GM12878 (cell line): Measurements from ENCODE around the gene HVCN1. TPM values are rescaled to one million over a fixed set of nuclear protein-coding genes. Genes with fewer than 3 reads are reported as not detected.

Experiments
- ATAC-seq: fragments of 200-7000 bp; cut with Tn5 transposase; 3 replicates; pipeline ENCODE4 v1.9.1; 2020; ENCODE audit warnings: mild to moderate bottlenecking, moderate library complexity
- BruUV-seq: library from RNA; stranded (reverse); fragments of 400-500 nt; replicated peaks from 2 replicates; lab custom pipeline; 2021; lab: Mats Ljungman, UMichigan
- CTCF ChIA-PET: fragments of 300-600 bp; sonication (Branson Sonifier 250); formaldehyde crosslinking; extraction: SDS; loops from one replicate; lab custom pipeline; 2021; ENCODE audit warnings: inconsistent platforms; lab: Yijun Ruan, JAX
- POLR2A ChIA-PET: fragments of 350-600 bp; formaldehyde crosslinking; extraction: SDS; loops from one replicate; lab custom pipeline; 2021; ENCODE audit warnings: inconsistent platforms; lab: Charles Lee
- RAD21 ChIA-PET: fragments of 300-600 bp; sonication (Branson Sonifier 250); formaldehyde crosslinking; loops from one replicate; lab custom pipeline; 2023; ENCODE audit warnings: antibody characterized with exemption; ENCODE audit not compliant: unreplicated experiment; lab: Charles Lee
- SMC1A ChIA-PET: fragments of 300-600 bp; sonication (Branson Sonifier 250); formaldehyde crosslinking; loops from one replicate; lab custom pipeline; 2023; ENCODE audit not compliant: unreplicated experiment, uncharacterized antibody; lab: Charles Lee
- DNase-seq: peaks from one replicate; pipeline ENCODE4 v3.0.0-alpha.2; 2011; ENCODE audit warnings: low read depth, low spot score
- FAIRE-seq: peaks from 3 replicates; lab custom pipeline; 2011; peaks lifted over from hg19 to GRCh38; lab: Jason Lieb, UNC
- H2AFZ ChIP-seq: 2 replicates; pipeline ENCODE4 v1.6.0; 2011; ENCODE audit warnings: low read depth, low read length, control low read depth; ENCODE audit not compliant: control insufficient read depth
- H3K27ac ChIP-seq: 2 replicates; pipeline ENCODE4 v1.5.1; 2011; ENCODE audit warnings: control low read depth; ENCODE audit not compliant: control insufficient read depth, insufficient read depth
- H3K27me3 ChIP-seq, 2 experiments: replicated peaks in 1 of 2; 2 replicates each; pipeline versions ENCODE4 v1.6.0 to v1.6.1; 2011; ENCODE audit warnings: low read length in 1 of 2; ENCODE audit not compliant: control insufficient read depth in 2 of 2, insufficient read depth in 2 of 2
- H3K36me3 ChIP-seq, 2 experiments: 2 replicates each; pipeline ENCODE4 v1.5.1; 2011; ENCODE audit warnings: low read length in 1 of 2; ENCODE audit not compliant: control insufficient read depth in 2 of 2, insufficient read depth in 2 of 2
- H3K4me1 ChIP-seq: 2 replicates; pipeline ENCODE4 v1.6.1; 2011; ENCODE audit warnings: mild to moderate bottlenecking, low read length, moderate library complexity, mixed read lengths; ENCODE audit not compliant: control insufficient read depth, insufficient read depth
- H3K4me2 ChIP-seq: 2 replicates; pipeline ENCODE4 v1.6.0; 2011; ENCODE audit warnings: control low read depth; ENCODE audit not compliant: control insufficient read depth, insufficient read depth
- H3K4me3 ChIP-seq: fragments of 200-600 bp; sonication (generic); 2 replicates; pipeline ENCODE4 v1.5.1; 2016
- H3K79me2 ChIP-seq: 2 replicates; pipeline ENCODE4 v1.6.0; 2011; ENCODE audit warnings: low read length; ENCODE audit not compliant: control insufficient read depth, insufficient read depth
- H3K9ac ChIP-seq: 2 replicates; pipeline ENCODE4 v1.8.0; 2011; ENCODE audit warnings: low read length, control low read depth, mixed read lengths; ENCODE audit not compliant: control insufficient read depth, insufficient read depth
- H3K9me3 ChIP-seq: replicated peaks from 3 replicates; pipeline ENCODE4 v1.5.1; 2011; ENCODE audit warnings: mild to moderate bottlenecking, low read length; ENCODE audit not compliant: control insufficient read depth, insufficient read depth
- H4K20me1 ChIP-seq: 2 replicates; pipeline ENCODE4 v1.6.0; 2011; ENCODE audit not compliant: control insufficient read depth, insufficient read depth
- ASH2L ChIP-seq: fragments of 300-600, 200-600 bp; sonication (generic); IDR thresholded peaks from 2 replicates; pipeline ENCODE4 v1.6.1; 2017; ENCODE audit warnings: low read depth, mild to moderate bottlenecking, borderline replicate concordance
- CHD2 ChIP-seq: IDR thresholded peaks from 2 replicates; pipeline ENCODE4 v1.6.1; 2011; ENCODE audit warnings: low read depth, low read length, improper control_type of control experiment, borderline replicate concordance
- CREM ChIP-seq: IDR thresholded peaks from 2 replicates; pipeline ENCODE4 v1.6.1; 2014; ENCODE audit warnings: antibody characterized with exemption, low read depth
- DPF2 ChIP-seq: fragments of 450-650 bp; IDR thresholded peaks from 2 replicates; pipeline ENCODE4 v1.6.1; 2017; ENCODE audit warnings: mild to moderate bottlenecking
- HDGF ChIP-seq: fragments of 450-650 bp; IDR thresholded peaks from 2 replicates; pipeline ENCODE4 v1.6.1; 2016; ENCODE audit warnings: antibody characterized with exemption
- IKZF2 ChIP-seq, 2 experiments: fragments of 450-650 bp; IDR thresholded peaks; 2 replicates each; pipeline ENCODE4 v1.6.1; 2017; ENCODE audit warnings: mild to moderate bottlenecking in 2 of 2, moderate library complexity in 2 of 2
- IRF4 ChIP-seq: IDR thresholded peaks from 2 replicates; pipeline ENCODE4 v1.6.1; 2011; ENCODE audit warnings: low read depth, low read length
- KDM1A ChIP-seq: fragments of 200-600 bp; sonication (generic); IDR thresholded peaks from 2 replicates; pipeline ENCODE4 v1.6.1; 2016; ENCODE audit warnings: borderline replicate concordance
- MTA3 ChIP-seq: IDR thresholded peaks from 2 replicates; pipeline ENCODE4 v1.6.1; 2012; ENCODE audit warnings: low read length, inconsistent platforms, borderline replicate concordance
- NR2F1 ChIP-seq: fragments of 450-650 bp; conservative IDR thresholded peaks from 2 replicates; pipeline ENCODE4 v1.6.1; 2017; ENCODE audit warnings: mild to moderate bottlenecking
- RB1 ChIP-seq: fragments of 450-650 bp; formaldehyde crosslinking; IDR thresholded peaks from 2 replicates; pipeline ENCODE4 v1.6.1; 2017; ENCODE audit warnings: mild to moderate bottlenecking, borderline replicate concordance
- TBL1XR1 ChIP-seq: IDR thresholded peaks from 2 replicates; pipeline ENCODE4 v1.6.1; 2012; ENCODE audit warnings: low read depth, low read length, improper control_type of control experiment
- WRNIP1 ChIP-seq: IDR thresholded peaks from 2 replicates; pipeline ENCODE4 v1.6.1; 2011; ENCODE audit warnings: low read depth, low read length, improper control_type of control experiment, borderline replicate concordance
- ZNF24 ChIP-seq: fragments of 450-650 bp; IDR thresholded peaks from 2 replicates; pipeline ENCODE4 v1.6.1; 2017; ENCODE audit warnings: antibody characterized with exemption, mild to moderate bottlenecking
- WGBS: methylation state at CpG from one replicate; pipeline ENCODE4 v1.1.6; 2016; ENCODE audit warnings: low lambda C conversion rate; ENCODE audit not compliant: insufficient replicate concordance, insufficient coverage; ENCODE audit errors: missing lambda C conversion rate; 5-methylcytosine and 5-hydroxymethylcytosine counted together
- in situ Hi-C: fragments of 300-500 bp; cut with MboI; formaldehyde crosslinking; loops from 9 replicates; pipeline ENCODE4 v1.14.3; 2018; ENCODE audit warnings: mixed read lengths
- intact Hi-C: fragments of 100-400 bp; cut with micrococcal nuclease; formaldehyde crosslinking; loops from one replicate; pipeline ENCODE4 v1.14.2; 2022; ENCODE audit not compliant: unreplicated experiment
- polyA plus RNA-seq, 11 experiments: library from polyadenylated mRNA; depleted of rRNA in 4 of 11; unstranded in 6 of 11; stranded (reverse) in 5 of 11; fragments of >200 nt; fragmentation: Nextera tagmentation in 4 of 11; fragmentation: Illumina TruSeq in 1 of 11; extraction: Ambion mirVana in 4 of 11; extraction: Trizol in 1 of 11; gene quantifications; 1 replicate in 1 of 11; 2 replicates in 10 of 11; pipeline versions ENCODE4 v1.2.1 to v1.2.3, GENCODE V29; 2011 to 2016; ENCODE audit warnings: inconsistent platforms in 2 of 11, missing spikeins in 2 of 11, low read depth in 1 of 11
- total RNA-seq, 4 experiments: library from RNA; depleted of rRNA in 3 of 4; stranded (reverse); fragments of >200 nt in 3 of 4; fragmentation: Illumina TruSeq in 1 of 4; extraction: Trizol in 1 of 4; gene quantifications; 2 replicates each; pipeline versions ENCODE4 v1.2.1 to v1.2.3, GENCODE V29; 2013 to 2021
- TF ChIP-seq, protein P1 (sequence below): fragments of 450-650 bp; IDR thresholded peaks from 2 replicates; pipeline ENCODE4 v1.6.1; 2018; ENCODE audit warnings: borderline replicate concordance, mild to moderate bottlenecking; ENCODE audit not compliant: partially characterized antibody
- TF ChIP-seq, protein P2 (sequence below): IDR thresholded peaks from 2 replicates; pipeline ENCODE4 v1.6.1; 2012; ENCODE audit warnings: low read depth, low read length, improper control_type of control experiment
- TF ChIP-seq, protein P3 (sequence below): fragments of 450-650 bp; IDR thresholded peaks from 2 replicates; pipeline ENCODE4 v1.6.1; 2017; ENCODE audit warnings: borderline replicate concordance
- TF ChIP-seq, protein P4 (sequence below): fragments of 450-650 bp; IDR thresholded peaks from 2 replicates; pipeline ENCODE4 v1.6.1; 2017; ENCODE audit warnings: antibody characterized with exemption, mild to moderate bottlenecking, moderate library complexity

HVCN1 gene
- total and polyA plus RNA-seq, 10 of the 15 experiments (the other 5 are each of a cell fraction or from before 2014, with no cell fraction given) = 27.8 to 181 (median 103) TPM

DNA sequence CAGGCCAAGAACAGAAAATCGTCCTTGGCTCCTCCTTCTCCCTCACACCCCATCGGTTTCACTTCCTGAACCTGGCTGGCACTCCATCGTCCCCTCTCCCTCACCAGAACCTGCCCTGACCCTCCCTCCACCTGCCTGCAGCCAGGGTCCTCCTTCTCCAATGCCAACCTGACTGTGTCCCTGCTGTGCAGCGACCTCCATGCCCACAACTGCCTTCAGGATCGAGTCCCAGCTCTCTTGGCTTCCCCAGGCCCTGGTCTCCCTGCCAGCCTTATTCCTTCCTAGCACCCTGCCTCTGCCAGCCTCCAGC lies 19.8 kb downstream of the HVCN1 start:
- ATAC-seq (peak; percentile 76), DNase-seq (no peak), FAIRE-seq (peak; percentile 35)
- peak overlapping the region; percentile 99 for H3K4me2 ChIP-seq
- H2AFZ ChIP-seq = peak overlapping the region; percentile 18
- H3K79me2 ChIP-seq = peaks cover 56% of the 10 kb centered on the region
- ChIA-PET POLR2A (interaction anchor here (0.6 to 9.2 kb wide), 15 partner anchors 8 to 135 kb away, joined by 3 to 80 read pairs (median 7); partner anchors contain the start of genes HVCN1 and TCTN1), CTCF (interaction anchor here (1.0 to 4.6 kb wide), 10 partner anchors 10 to 59 kb away, joined by 3 to 24 read pairs (median 6); no protein-coding TSS in a partner anchor), RAD21 (interaction anchor here (0.8 to 5.3 kb wide), 14 partner anchors 9 to 219 kb away, joined by 3 to 43 read pairs (median 8); partner anchors contain the start of genes ARPC3 and TCTN1), SMC1A (interaction anchor here (1.1 to 6.3 kb wide), 10 partner anchors 11 to 590 kb away, joined by 3 to 80 read pairs (median 12); no protein-coding TSS in a partner anchor)
- peak overlapping the region; percentile 82 for H3K4me3 ChIP-seq
- H3K27me3 ChIP-seq = no peaks in the 10 kb centered on the region
- peak overlapping the region; percentile 99 for H3K27ac ChIP-seq
- BruUV-seq = no TSS peak
- H4K20me1 ChIP-seq = no peaks in the 10 kb centered on the region
- in situ Hi-C loops = no loop called here
- peak overlapping the region; percentile 77 for H3K9ac ChIP-seq
- intact Hi-C loops = loop anchor here (2.0 kb wide), 1 partner anchor 50 kb away; no protein-coding TSS in a partner anchor
- peaks cover 65% of the 10 kb centered on the region for H3K4me1 ChIP-seq
- H3K9me3 ChIP-seq = peaks cover 10% of the 10 kb centered on the region; the same call in 2 of the 3 replicates
- H3K36me3 ChIP-seq = peaks cover 9 to 17% of the 10 kb centered on the region in 2 experiments
- 0% methylated on average over 5 of the region's 5 CpGs for WGBS
- TF ChIP-seq ZNF24 = no peak
- TF ChIP-seq, protein P1, sequence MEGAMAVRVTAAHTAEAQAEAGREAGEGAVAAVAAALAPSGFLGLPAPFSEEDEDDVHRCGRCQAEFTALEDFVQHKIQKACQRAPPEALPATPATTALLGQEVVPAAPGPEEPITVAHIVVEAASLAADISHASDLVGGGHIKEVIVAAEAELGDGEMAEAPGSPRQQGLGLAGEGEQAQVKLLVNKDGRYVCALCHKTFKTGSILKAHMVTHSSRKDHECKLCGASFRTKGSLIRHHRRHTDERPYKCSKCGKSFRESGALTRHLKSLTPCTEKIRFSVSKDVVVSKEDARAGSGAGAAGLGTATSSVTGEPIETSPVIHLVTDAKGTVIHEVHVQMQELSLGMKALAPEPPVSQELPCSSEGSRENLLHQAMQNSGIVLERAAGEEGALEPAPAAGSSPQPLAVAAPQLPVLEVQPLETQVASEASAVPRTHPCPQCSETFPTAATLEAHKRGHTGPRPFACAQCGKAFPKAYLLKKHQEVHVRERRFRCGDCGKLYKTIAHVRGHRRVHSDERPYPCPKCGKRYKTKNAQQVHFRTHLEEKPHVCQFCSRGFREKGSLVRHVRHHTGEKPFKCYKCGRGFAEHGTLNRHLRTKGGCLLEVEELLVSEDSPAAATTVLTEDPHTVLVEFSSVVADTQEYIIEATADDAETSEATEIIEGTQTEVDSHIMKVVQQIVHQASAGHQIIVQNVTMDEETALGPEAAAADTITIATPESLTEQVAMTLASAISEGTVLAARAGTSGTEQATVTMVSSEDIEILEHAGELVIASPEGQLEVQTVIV = no peak
- TF ChIP-seq IRF4 = peak; percentile 64; the same call in 1 of the 2 replicates
- TF ChIP-seq ASH2L = no peak
- TF ChIP-seq MTA3 = no peak
- no peak; the same call in none of the 2 replicates for TF ChIP-seq NR2F1
- TF ChIP-seq KDM1A = no peak
- 0 out of 2 replicates have a peak, but pooled peaks have one; percentile 19 for TF ChIP-seq RB1
- TF ChIP-seq, protein P2, sequence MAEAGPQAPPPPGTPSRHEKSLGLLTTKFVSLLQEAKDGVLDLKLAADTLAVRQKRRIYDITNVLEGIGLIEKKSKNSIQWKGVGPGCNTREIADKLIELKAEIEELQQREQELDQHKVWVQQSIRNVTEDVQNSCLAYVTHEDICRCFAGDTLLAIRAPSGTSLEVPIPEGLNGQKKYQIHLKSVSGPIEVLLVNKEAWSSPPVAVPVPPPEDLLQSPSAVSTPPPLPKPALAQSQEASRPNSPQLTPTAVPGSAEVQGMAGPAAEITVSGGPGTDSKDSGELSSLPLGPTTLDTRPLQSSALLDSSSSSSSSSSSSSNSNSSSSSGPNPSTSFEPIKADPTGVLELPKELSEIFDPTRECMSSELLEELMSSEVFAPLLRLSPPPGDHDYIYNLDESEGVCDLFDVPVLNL = no peak
- no peak for TF ChIP-seq CHD2
- peak; percentile 98 for TF ChIP-seq HDGF
- TF ChIP-seq IKZF2 (IDR thresholded peaks at IDR 0.05) = peak; percentile 69 to 74
- TF ChIP-seq TBL1XR1 = no peak
- TF ChIP-seq CREM = no peak
- no peak for TF ChIP-seq WRNIP1
- TF ChIP-seq, protein P3, sequence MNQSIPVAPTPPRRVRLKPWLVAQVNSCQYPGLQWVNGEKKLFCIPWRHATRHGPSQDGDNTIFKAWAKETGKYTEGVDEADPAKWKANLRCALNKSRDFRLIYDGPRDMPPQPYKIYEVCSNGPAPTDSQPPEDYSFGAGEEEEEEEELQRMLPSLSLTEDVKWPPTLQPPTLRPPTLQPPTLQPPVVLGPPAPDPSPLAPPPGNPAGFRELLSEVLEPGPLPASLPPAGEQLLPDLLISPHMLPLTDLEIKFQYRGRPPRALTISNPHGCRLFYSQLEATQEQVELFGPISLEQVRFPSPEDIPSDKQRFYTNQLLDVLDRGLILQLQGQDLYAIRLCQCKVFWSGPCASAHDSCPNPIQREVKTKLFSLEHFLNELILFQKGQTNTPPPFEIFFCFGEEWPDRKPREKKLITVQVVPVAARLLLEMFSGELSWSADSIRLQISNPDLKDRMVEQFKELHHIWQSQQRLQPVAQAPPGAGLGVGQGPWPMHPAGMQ = no peak
- TF ChIP-seq, protein P4, sequence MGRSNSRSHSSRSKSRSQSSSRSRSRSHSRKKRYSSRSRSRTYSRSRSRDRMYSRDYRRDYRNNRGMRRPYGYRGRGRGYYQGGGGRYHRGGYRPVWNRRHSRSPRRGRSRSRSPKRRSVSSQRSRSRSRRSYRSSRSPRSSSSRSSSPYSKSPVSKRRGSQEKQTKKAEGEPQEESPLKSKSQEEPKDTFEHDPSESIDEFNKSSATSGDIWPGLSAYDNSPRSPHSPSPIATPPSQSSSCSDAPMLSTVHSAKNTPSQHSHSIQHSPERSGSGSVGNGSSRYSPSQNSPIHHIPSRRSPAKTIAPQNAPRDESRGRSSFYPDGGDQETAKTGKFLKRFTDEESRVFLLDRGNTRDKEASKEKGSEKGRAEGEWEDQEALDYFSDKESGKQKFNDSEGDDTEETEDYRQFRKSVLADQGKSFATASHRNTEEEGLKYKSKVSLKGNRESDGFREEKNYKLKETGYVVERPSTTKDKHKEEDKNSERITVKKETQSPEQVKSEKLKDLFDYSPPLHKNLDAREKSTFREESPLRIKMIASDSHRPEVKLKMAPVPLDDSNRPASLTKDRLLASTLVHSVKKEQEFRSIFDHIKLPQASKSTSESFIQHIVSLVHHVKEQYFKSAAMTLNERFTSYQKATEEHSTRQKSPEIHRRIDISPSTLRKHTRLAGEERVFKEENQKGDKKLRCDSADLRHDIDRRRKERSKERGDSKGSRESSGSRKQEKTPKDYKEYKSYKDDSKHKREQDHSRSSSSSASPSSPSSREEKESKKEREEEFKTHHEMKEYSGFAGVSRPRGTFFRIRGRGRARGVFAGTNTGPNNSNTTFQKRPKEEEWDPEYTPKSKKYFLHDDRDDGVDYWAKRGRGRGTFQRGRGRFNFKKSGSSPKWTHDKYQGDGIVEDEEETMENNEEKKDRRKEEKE = no peak
- no peak; the same call in 1 of the 2 replicates for TF ChIP-seq DPF2
